Adipose tissue (tissue), 3 donors: Measurements from ENCODE around the gene OR5AR1. TPM values are rescaled to one million over a fixed set of nuclear protein-coding genes. Genes with fewer than 3 reads are reported as not detected.

ENCODE experiments used
- polyA plus RNA-seq, 3 donors: library from polyadenylated mRNA; stranded (reverse); fragments of 200-250 nt; gene quantifications; one replicate each; pipeline ENCODE4 v1.2.3, GENCODE V29; 2013
- donor health status: healthy with polysubstance abuse.
- donor health status: Bipolar disorder and iron deficiency.
- donor health status: healthy.

Gene OR5AR1
- polyA plus RNA-seq, 3 donors: not detected

Other genes with a start within 250 kb of the OR5AR1 start
- not detected for gene OR5M3, start 190.3 kb upstream of the OR5AR1 start, polyA plus RNA-seq
- not detected for gene OR5M8, start 172.3 kb upstream of the OR5AR1 start, polyA plus RNA-seq
- not detected for gene OR5M11, start 120.4 kb upstream of the OR5AR1 start, polyA plus RNA-seq
- gene OR5M10, start 86.0 kb upstream of the OR5AR1 start, polyA plus RNA-seq: not detected
- gene OR5M1, start 48.8 kb upstream of the OR5AR1 start, polyA plus RNA-seq: not detected
- not detected for gene OR5AP2, start 21.2 kb upstream of the OR5AR1 start, polyA plus RNA-seq
- not detected for gene OR9G1, start 35.4 kb downstream of the OR5AR1 start, polyA plus RNA-seq
- gene OR9G4, start 85.0 kb downstream of the OR5AR1 start, polyA plus RNA-seq: not detected